Measurements from ENCODE around the gene STX16.

The STX16 gene

GRCh38 chr20:58654337-58654736, 3.3 kb downstream of the STX16 start:
- Histone ChIP-seq H3K4me3 (replicated peaks; ENCODE audit: insufficient read depth, low read length) (no peak overlapping the region), H3K27ac (replicated peaks) (no peak overlapping the region), H3K27me3 (ENCODE audit: insufficient read depth, poor library complexity, severe bottlenecking) (no peaks in the 10 kb centered on the region)
- TF ChIP-seq GABPA (IDR thresholded peaks at IDR 0.05; ENCODE audit: low read depth) (no peak), REST (IDR thresholded peaks at IDR 0.05; ENCODE audit: insufficient replicate concordance, low read depth) (no peak), SPI1 (IDR thresholded peaks at IDR 0.05; ENCODE audit: borderline replicate concordance, low read depth) (no peak), POLR2AphosphoS5 (IDR thresholded peaks at IDR 0.05; ENCODE audit: low read depth) (no peak), CTCF (IDR thresholded peaks at IDR 0.05; ENCODE audit: insufficient read depth, low read length) (no peak)
- DNase-seq (ENCODE audit: low read depth in 1 of 2, low spot score in 1 of 2) = no peak

- H3K27me3 ChIP-seq (ENCODE audit: insufficient read depth, poor library complexity, severe bottlenecking) = no peaks in the 10 kb centered on the region
- TF ChIP-seq SPI1 (IDR thresholded peaks at IDR 0.05; ENCODE audit: borderline replicate concordance, low read depth) (no peak), GABPA (IDR thresholded peaks at IDR 0.05; ENCODE audit: low read depth) (no peak), POLR2AphosphoS5 (IDR thresholded peaks at IDR 0.05; ENCODE audit: low read depth) (no peak), REST (IDR thresholded peaks at IDR 0.05; ENCODE audit: insufficient replicate concordance, low read depth) (no peak), CTCF (IDR thresholded peaks at IDR 0.05; ENCODE audit: insufficient read depth, low read length) (no peak)
- no peak overlapping the region for H3K27ac ChIP-seq (replicated peaks)
- no peak overlapping the region for H3K4me3 ChIP-seq (replicated peaks; ENCODE audit: insufficient read depth, low read length)
- no peak for DNase-seq (ENCODE audit: low read depth in 1 of 2, low spot score in 1 of 2)
Observed at GRCh38 chr20:58655328-58656107, 4.4 kb downstream of the STX16 start.

- no peak for DNase-seq (ENCODE audit: low read depth in 1 of 2, low spot score in 1 of 2)
- H3K27me3 ChIP-seq (ENCODE audit: insufficient read depth, poor library complexity, severe bottlenecking) = no peaks in the 10 kb centered on the region
- H3K27ac ChIP-seq (replicated peaks) = no peak overlapping the region
- TF ChIP-seq GABPA (IDR thresholded peaks at IDR 0.05; ENCODE audit: low read depth) = no peak
- TF ChIP-seq CTCF (IDR thresholded peaks at IDR 0.05; ENCODE audit: insufficient read depth, low read length) = no peak
- TF ChIP-seq POLR2AphosphoS5 (IDR thresholded peaks at IDR 0.05; ENCODE audit: low read depth) = no peak
- TF ChIP-seq SPI1 (IDR thresholded peaks at IDR 0.05; ENCODE audit: borderline replicate concordance, low read depth) = no peak
- H3K4me3 ChIP-seq (replicated peaks; ENCODE audit: insufficient read depth, low read length) = no peak overlapping the region
Observed at GRCh38 chr20:58656831-58657230, 5.7 kb downstream of the STX16 start.

Measured in HL-60 (cell line).